Right ventricle myocardium superior (tissue), 1 donor: Measurements from ENCODE around the gene PCSK4. TPM values are rescaled to one million over a fixed set of nuclear protein-coding genes. Genes with fewer than 3 reads are reported as not detected.

Experiments
- ATAC-seq: fragments of 200-7000 bp; cut with Tn5 transposase; one replicate; pipeline ENCODE4 v1.9.1; 2020; ENCODE audit warnings: mild to moderate bottlenecking; ENCODE audit not compliant: poor library complexity
- DNase-seq: peaks from one replicate; pipeline ENCODE4 v3.0.0-alpha.2; 2020
- intact Hi-C: fragments of 100-400 bp; cut with DNase I; formaldehyde crosslinking; loops from one replicate; pipeline ENCODE4 v1.11.2; 2022
- total RNA-seq: library from RNA; stranded (reverse); fragmentation: NEBNext Ultra II Directional; extraction: Animal tissue kit (Norgen Biotek cat#: 25700); gene quantifications from one replicate; pipeline ENCODE4 v1.2.1, GENCODE V29; 2021
- donor health status: DM: no; HTN: yes; CAD: no; lungs with severe emphysema.

PCSK4 gene
- total RNA-seq, 1 donor from 2014 or later = 1.4 TPM

DNA sequence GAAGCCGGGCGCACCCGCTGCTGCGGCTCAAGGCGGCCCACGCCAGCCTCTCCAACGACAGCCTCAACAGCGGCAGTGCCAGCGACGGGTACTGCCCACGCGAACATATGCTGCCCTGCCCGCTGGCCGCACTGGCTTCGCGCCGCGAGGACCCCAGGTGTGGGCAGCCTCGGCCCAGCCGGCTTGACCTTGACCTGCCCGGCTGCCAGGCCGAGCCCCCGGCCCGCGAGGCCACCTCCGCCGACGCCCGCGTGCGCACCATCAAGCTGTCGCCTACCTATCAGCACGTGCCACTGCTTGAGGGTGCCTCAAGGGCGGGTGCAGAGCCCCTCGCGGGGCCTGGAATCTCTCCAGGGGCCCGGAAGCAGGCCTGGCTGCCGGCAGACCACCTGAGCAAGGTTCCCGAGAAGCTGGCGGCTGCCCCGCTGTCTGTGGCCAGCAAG, 24.1 kb downstream of the PCSK4 start:
- DNase-seq = no peak
- intact Hi-C loops = no loop called here
- no peak for ATAC-seq

DNA sequence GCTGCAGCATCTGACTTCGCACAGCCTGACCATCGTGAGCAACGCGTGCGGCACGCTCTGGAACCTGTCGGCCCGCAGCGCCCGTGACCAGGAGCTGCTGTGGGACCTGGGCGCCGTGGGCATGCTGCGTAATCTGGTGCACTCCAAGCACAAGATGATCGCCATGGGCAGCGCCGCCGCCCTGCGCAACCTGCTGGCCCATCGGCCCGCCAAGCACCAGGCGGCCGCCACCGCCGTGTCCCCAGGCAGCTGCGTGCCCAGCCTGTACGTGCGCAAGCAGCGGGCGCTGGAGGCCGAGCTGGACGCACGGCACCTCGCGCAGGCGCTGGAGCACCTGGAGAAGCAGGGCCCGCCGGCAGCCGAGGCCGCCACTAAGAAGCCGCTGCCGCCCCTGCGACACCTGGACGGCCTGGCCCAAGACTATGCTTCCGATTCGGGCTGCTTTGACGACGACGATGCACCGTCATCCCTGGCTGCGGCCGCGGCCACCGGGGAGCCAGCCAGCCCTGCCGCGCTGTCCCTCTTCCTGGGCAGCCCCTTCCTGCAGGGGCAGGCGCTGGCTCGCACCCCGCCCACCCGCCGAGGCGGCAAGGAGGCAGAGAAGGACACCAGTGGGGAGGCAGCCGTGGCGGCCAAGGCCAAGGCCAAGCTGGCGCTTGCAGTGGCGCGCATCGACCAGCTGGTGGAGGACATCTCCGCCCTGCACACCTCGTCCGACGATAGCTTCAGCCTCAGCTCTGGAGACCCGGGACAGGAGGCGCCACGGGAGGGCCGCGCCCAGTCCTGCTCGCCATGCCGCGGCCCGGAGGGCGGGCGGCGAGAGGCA, 24.7 kb downstream of the PCSK4 start:
- DNase-seq (no peak), ATAC-seq (peak; percentile 54)
- intact Hi-C loops = no loop called here

DNA sequence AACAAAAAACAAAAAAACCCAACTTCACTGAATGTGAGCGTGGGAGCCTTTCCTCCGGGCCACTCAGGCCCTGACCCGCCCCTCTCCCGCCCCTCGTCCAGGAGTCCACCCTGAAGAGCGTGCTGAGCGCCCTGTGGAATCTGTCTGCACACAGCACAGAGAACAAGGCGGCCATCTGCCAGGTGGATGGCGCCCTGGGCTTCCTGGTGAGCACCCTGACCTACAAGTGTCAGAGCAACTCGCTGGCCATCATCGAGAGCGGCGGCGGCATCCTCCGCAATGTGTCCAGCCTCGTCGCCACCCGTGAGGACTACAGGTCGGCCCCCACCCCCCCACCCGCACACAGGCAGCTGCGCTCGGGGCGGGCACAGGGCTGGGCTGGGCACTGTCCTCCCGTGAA, 28.3 kb downstream of the PCSK4 start:
- ATAC-seq (no peak), DNase-seq (no peak)
- intact Hi-C loops = no loop called here

DNA sequence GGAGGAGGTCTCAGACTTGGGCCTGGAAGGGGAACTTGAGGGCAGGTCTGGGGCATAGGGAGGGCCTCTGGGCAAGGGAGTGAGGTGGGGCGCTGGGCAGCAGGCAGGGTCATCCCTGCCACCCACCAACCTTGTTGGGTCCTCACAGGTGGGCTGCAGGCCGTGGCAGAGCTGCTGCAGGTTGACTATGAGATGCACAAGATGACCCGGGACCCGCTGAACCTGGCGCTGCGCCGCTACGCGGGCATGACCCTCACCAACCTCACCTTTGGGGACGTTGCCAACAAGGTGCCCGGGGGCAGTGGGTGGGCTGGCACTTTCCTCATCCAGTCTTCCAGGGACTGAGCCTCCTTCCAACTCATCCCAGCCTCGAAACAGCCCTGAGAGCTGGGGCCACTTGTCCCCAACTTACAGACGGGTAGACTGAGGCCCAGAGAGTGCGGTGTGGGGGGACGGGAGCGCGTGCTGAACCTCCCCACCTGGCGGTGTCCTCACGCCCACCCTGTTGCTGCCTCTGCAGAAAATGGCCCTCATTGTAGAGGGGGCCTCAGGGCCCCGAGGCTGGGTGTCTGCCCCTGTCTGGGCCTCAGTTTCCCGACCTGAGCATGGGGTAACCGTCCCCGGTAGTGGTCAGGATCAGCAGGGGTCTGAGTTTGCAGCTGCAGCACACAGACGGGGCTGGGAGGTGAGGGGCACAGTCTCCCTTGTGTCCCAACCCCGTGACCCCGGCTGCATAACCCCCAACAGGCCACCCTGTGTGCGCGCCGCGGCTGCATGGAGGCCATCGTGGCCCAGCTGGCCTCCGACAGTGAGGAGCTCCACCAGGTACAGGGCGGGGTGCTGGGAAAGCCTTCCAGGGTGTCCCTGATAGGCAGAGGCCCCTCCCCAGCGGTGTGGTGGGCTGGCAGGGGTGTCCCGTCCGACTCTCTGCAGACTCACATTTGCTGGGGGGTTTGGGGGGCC, 29.8 kb downstream of the PCSK4 start:
- intact Hi-C loops = no loop called here
- DNase-seq (no peak), ATAC-seq (no peak)

DNA sequence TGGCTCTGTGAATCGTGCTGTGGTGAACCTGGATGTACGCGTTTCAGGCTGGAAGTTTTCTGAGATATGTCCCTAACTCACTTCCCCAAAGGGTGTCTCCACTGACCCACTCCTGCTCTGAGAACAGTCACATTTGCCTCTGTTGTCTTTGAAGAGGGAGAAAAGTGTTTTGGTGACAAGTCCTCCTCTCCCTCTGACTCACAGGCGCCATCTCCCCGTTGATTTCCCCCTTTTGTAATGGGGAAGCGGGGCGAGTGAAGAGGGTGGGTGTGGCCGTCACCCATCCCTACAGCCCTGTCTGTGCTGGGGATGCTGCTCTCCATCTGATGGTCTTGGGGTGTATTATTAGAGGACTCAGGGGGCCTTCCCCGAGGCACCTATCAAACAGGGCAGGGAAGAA, 30.7 kb downstream of the PCSK4 start:
- no peak for DNase-seq
- no peak for ATAC-seq
- intact Hi-C loops = no loop called here

DNA sequence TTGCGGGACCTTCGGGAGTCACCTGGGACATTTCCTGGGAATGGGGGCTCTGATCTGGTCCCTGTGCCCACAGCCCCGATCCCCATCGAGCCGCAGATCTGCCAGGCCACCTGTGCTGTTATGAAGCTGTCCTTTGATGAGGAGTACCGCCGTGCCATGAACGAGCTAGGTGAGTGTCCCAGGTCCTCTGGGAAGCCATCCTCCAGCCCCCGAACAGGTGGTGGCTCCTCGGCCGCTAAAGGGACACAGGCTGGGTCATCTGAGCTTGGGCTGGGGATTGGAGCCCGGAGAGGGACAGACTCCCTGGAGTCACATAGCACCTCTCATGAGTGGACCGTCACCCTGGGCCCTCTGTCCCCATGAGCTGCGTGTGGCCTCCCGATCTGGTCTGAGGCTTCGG, 32.3 kb downstream of the PCSK4 start:
- no peak for ATAC-seq
- no peak for DNase-seq
- intact Hi-C loops = no loop called here

DNA sequence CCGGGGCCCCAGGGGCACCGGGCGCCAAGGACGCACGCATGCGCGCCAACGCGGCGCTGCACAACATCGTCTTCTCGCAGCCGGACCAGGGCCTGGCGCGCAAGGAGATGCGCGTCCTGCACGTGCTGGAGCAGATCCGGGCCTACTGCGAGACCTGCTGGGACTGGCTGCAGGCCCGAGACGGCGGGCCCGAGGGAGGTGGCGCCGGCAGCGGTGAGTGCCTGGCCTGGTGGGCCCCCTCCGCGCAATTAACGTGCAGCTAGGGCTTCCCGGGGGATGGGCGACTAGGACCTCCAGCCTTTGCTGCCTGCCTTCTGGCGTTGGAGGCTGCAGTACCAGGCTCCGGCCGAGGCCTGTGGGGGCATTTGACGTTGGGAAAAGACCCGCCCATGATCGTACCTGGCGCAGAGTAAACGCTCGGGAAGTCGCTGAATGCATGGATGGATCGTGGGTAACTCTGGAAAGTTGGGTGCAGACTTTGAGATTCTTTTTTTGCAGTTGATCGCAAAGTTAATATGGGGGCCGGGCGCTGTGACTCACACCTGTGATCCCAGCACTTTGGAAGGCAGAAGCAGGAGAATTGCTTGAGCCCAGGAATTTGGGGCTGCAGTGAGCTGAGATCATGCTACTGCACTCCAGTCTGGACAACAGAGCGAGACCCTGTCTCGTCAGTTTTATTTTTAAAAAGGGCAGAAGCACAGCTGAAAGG, 33.0 kb downstream of the PCSK4 start:
- intact Hi-C loops = no loop called here

DNA sequence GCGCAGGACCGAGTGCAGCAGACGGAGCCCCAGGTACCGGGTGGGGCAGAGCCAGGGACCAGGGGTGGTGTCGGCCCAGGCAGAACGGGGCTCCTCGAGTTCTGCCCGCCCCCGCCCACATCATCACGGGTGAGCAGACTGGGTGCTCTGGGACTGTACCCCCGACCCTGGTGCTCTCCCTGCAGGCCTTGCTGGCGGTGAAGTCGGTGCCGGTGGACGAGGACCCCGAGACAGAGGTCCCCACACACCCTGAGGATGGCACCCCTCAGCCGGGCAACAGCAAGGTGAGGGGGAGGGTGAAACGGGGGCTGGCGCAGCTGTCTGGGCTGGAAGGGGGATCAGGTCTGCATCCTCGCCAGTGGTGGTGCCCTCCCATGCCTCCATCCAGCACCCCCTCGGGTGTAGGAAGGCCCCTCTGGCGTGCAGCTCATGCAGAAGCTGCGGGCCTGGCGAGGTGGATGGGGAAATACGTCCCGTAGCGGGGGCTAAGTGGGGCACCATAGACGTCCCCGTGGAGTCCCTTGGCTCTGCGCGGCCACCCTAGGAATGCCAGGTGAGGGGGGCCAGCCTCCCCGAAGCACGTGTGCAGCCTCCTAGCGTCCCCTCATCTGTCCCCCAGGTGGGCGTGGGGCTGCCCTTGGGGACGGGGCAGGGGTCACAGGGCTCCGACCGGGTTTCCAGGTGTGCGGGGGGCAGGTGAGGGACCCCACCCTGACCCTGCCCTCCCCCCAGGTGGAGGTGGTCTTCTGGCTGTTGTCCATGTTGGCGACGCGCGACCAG, 33.8 kb downstream of the PCSK4 start:
- DNase-seq (no peak), ATAC-seq (no peak)
- intact Hi-C loops = no loop called here

More for the DNA sequence above, 33.0 kb downstream of the PCSK4 start:
- no peak for ATAC-seq
- no peak for DNase-seq

DNA sequence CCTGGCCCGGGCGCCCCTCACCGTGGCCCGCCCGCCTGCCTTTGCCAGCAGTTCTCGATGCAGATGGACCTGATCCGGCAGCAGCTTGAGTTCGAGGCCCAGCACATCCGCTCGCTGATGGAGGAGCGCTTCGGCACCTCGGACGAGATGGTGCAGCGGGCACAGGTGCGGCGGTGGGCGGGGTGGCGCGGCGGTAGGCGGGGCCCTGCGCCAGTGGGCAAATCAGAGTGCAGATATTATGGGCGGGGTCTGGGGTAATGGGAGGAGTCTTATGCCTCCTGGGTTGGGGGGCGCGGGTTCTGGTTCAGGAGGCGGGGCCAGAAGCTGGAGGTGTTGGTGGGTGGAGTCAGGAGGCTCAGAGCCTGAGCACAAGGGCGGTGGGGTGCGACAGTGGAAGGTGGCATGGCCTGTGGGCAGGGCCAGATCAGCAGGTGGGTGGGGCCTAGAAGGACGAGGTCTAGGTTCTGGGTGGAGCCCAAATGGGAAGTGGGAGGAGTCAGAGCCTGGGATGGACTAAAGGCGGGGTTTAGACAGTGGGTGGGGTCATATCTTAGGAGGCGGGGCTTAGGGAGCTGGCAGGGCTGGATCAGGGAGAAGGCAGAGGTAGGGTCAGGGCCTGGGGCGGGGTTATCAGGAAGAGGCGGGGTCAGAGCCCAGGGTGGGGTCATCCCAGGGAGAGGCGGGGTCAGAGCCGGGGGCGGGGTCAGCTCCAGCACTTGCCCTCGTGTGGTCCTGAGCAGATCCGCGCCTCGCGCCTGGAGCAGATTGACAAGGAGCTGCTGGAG, 34.6 kb downstream of the PCSK4 start:
- DNase-seq = no peak
- intact Hi-C loops = no loop called here

DNA sequence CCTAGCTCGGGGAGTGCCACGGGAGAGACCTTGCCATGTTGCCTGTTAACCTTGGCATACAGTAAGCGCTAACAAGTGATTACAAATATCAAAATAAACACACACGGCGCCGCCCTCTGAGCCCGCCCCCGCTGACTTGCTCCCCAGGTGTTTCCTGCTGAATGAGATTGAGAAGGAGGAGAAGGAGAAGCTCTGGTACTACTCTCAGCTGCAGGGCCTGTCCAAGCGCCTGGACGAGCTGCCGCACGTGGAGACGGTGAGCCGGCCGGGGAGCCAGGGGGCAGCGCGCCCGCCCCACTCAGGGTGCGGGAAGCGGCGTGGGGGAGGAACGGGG, 35.2 kb downstream of the PCSK4 start:
- intact Hi-C loops = no loop called here
- DNase-seq (no peak), ATAC-seq (no peak)

More for the DNA sequence above, 34.6 kb downstream of the PCSK4 start:
- ATAC-seq = peak; percentile 44

DNA sequence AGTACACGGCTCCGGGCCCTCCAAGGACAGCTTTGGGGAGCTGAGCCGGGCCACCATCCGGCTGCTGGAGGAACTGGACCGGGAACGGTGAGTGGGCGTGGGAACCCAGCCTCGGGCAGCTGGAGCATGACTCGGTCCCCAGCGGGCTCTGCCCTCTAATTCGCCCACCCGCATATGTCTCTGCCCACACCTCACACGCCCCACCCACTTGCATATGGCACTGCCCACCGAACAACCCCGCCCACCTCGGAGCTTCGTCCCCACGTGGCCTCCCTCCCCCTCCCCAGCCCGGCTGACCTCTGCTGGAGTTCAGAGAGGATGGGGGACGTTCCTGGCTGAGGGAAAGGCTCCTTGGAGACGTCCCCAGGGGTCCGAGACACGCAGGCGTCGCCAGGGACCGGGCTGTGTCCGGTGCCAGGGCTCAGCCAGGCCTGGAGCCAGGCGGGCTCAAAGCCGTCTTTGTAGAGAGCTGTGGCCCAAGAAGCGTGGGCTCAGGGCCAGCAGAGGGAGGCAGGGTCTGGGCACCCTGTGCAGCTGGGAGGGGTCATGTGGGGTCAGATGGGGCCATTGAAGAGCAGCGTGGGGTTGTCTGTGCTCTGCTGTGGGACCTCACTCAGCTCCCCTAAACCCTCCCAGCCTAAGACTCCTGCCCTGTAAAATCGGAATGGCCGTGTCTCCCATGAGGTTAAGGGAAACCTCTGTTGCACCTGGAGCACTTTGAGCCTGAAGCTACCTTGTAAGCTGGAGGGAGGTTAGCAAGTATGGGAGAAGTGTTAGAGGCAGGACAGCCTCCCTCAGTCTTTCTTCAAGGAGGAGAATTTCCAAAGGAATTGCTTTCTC, 36.4 kb downstream of the PCSK4 start:
- intact Hi-C loops = no loop called here
- DNase-seq = no peak
- ATAC-seq = no peak

DNA sequence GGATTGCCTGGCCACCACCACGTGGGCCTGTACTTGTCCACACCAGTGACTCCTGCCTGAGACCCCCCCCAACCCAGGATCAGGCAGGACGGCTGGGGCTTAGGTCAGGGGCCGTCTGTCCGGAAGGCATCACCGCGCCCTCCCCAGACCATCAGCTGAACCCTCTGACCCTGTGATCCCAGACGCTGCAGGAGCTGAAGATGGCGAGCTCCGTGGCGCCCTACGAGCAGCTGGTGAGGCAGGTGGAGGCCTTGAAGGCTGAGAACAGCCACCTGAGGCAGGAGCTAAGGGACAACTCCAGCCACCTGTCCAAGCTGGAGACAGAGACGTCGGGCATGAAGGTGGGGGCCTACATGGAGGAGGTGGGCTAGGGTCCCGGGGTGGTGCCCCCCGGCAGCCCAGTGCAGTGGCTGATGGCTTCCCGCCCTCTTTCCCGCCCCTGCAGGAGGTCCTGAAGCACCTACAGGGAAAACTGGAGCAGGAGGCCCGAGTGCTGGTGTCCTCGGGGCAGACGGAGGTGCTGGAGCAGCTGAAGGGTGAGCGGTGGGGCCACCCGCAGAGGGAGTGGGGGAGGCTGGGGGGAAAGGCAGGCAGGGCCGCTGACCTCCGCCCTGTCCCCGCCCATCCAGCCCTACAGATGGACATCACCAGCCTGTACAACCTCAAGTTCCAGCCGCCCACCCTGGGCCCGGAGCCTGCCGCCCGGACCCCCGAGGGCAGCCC, 37.2 kb downstream of the PCSK4 start:
- DNase-seq (no peak), ATAC-seq (no peak)
- intact Hi-C loops = no loop called here

DNA sequence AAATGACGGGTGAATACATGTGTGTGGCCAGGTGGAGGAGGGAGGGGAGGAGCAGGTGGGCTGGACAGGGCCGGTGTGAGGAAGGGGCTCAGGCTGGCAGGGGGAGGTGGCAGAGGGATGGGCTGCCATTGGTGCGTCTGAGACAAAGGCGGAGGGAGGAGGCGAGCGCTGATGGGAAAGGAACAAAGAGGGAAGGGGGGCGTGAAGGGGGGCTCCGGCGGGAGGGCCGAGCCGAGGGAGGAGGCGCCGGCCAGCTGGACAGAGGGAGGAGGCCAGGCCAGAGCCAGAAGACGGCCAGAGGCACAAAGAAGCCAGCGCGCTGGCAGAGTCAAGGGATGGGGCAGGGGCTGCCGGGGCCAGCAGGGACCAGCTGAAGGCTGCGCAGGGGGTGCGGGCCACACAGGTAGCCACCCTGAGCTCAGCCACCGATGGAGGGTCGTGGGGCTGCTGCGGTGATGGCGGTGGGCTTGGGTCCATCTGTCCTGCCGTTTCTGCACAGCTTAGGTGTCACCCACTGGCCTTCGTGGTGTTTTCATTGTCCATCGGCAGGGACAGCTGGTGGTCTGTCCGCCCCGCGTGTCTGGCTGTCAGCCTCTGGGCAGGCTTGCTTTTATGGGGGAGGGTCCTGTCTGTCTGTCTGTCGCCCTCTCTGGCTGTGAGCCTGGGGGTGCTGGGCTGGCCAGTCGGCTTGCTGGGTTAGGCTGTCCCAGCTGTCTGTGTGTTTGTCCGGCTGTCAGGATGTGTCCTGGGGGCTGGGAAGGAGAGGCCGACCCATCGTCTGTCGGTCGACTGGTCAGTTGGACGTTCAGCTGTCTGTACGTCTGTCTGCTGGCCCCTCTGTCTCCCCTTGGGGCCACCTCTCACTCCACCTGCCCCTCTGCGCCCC, 38.0 kb downstream of the PCSK4 start:
- DNase-seq (no peak), ATAC-seq (no peak)
- intact Hi-C loops = no loop called here

DNA sequence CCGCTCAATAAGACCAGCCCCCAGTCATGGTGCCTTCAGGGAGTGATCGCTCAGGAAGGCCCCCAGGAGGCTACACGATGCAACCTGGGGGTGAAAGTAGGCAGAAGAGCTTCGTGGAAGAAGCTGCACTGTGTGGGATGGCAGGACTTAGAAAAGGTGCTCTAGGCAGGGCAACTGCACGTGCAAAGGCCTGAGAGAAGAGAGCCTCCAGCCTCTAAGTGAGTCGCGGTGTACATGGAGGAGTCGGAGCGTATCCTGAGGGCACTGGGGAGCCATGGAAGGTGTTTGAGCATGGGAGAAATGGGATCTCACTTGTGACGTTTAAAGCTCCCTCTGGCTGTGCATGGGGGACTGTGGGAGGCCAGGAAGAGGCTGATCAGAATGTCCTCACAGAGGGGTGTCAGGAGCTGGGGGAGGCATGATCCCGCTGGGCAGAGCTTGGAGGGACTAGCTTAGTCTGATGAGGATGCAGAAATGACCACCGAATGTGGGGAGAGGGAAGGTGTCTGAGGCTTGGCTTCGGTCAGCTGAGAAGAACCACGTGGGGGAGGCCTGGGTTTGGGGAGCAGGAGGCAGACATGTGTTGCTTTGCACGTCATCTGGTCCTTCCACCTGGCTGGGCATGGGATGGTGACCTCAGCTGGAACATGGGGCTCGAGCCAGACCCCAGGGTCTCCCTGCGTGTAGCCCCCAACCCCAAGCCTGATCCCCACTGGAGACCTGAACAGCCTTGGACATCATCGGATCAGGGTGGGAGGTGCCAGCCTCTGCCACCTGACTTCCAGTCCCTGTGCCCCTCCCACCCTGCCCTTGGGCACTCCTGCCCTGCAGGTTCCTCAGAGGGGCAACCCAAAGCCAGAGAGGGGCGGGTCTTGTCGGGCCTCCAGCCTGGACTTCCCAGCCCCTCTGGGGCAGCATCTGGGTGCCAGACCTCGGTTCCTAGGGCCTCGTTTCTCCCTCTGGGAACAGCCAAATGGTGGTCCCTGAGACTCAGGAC, 39.1 kb downstream of the PCSK4 start:
- intact Hi-C loops = no loop called here
- ATAC-seq (no peak), DNase-seq (no peak)
